ENCODE measurements around the gene JAGN1. TPM values are rescaled to one million over a fixed set of nuclear protein-coding genes. Genes with fewer than 3 reads are reported as not detected.
A peak's percentile ranks its signal among the peaks of the same experiment; 100 is the strongest.

Gene JAGN1
- total RNA-seq, 4 donors from 2014 or later, result 42.8 to 96.4 (median 67.0) TPM

GRCh38 chr3:9918261-9919038 is 28.0 kb downstream of the JAGN1 start:
- H3K27me3 ChIP-seq, result no peaks in the 10 kb centered on the region
- H3K4me1 ChIP-seq, result peaks cover 17 to 30% of the 10 kb centered on the region in 2 donors
- TF ChIP-seq POLR2A (IDR thresholded peaks at IDR 0.05) (no peak), CTCF (IDR thresholded peaks at IDR 0.05 in 4 of 5, conservative IDR thresholded peaks at IDR 0.05 in 1 of 5) (no peak)
- H3K36me3 ChIP-seq, result no peaks in the 10 kb centered on the region
- intact Hi-C loops (cut with DNase I; ENCODE audit: low total_unique reads) (loop anchor here (5.0 kb wide), 1 partner anchor 116 kb away; no protein-coding TSS in a partner anchor), in situ Hi-C loops (cut with MboI; ENCODE audit: low sequenced_read_pairs in 4 of 4) (no loop called here)
- peak overlapping the region; percentile 85 to 95 (median 92) for H3K27ac ChIP-seq
- H3K9me3 ChIP-seq, result no peaks in the 10 kb centered on the region
- H3K4me3 ChIP-seq, result no peak overlapping the region
- ATAC-seq (no peak), DNase-seq (no peak)

DNA sequence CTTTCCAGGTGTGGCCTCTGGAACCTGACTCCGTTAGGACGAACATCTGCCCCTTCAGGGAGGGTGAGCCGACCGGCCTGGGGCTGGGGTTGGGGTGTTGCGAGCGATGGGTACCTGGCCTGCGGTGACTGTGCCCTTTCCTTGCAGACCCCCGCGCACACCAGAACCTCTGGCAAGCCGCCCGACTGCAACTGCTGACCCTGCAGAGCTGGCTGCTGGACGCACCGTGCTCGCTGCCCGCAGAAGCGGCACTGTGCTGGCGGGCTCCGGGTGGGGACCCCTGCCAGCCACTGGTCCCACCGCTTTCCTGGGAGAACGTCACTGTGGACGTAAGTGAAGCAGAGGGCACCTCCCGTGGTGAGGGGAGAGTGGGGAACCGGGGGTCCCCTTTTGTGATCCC is 37.7 kb downstream of the JAGN1 start:
- DNase-seq, result no peak
- no peak overlapping the region for H3K4me3 ChIP-seq
- no peak overlapping the region for H3K27ac ChIP-seq
- no peak for ATAC-seq
- H3K4me1 ChIP-seq, result peaks cover 7 to 8% of the 10 kb centered on the region in 2 donors
- H3K9me3 ChIP-seq, result no peaks in the 10 kb centered on the region
- TF ChIP-seq POLR2A (IDR thresholded peaks at IDR 0.05) (no peak), CTCF (IDR thresholded peaks at IDR 0.05 in 4 of 5, conservative IDR thresholded peaks at IDR 0.05 in 1 of 5) (no peak)
- intact Hi-C loops (cut with DNase I; ENCODE audit: low total_unique reads) (no loop called here), in situ Hi-C loops (cut with MboI; ENCODE audit: low sequenced_read_pairs in 4 of 4) (no loop called here)
- peaks cover 0 to 27% of the 10 kb centered on the region in 2 donors for H3K36me3 ChIP-seq
- H3K27me3 ChIP-seq, result no peaks in the 10 kb centered on the region

DNA sequence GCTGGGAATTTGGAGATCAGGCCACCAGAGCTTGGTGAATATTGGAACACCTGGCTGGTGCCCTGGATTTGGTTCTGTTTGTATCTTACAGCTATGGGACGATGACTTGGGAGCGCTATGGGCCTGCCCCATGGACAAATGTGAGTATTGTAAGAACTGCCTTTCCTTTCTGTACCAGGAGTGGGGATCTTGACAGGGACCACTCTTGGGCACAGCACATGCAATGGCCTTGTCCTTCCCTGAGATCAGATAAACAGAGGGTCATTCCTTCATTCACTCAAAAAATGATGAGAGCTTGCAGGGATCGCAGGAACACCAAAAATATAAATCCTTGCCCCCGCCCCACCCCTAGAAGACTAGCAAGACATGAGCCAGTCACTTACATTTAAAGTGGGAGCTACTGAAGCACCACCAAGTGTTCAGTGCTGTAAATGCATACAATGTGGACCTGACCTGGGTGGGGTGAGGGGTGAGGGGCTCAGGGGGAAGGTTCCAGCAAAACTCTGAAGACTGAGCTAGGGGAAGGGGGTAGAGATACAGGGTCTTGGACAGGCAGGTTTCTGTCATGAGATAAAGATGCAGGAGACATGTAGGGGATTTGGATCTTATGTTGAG is 40.5 kb downstream of the JAGN1 start:
- TF ChIP-seq POLR2A (IDR thresholded peaks at IDR 0.05), result no peak
- TF ChIP-seq CTCF (IDR thresholded peaks at IDR 0.05 in 4 of 5, conservative IDR thresholded peaks at IDR 0.05 in 1 of 5), result no peak
- DNase-seq (no peak), ATAC-seq (no peak)
- in situ Hi-C loops (cut with MboI; ENCODE audit: low sequenced_read_pairs in 4 of 4) (loop anchor here in 2 of 4 donors (10.0 kb wide), 2 partner anchors 86 to 94 kb away; partner anchors contain the start of genes FANCD2 (in 1 of the 2) and RPUSD3 (in 1 of the 2)), intact Hi-C loops (cut with DNase I; ENCODE audit: low total_unique reads) (loop anchor here (5.0 to 10.0 kb wide), 2 partner anchors 214 to 296 kb away; partner anchors contain the start of gene VHL)
- Histone ChIP-seq H3K27ac (no peak overlapping the region), H3K4me3 (no peak overlapping the region), H3K36me3 (peaks cover 0 to 27% of the 10 kb centered on the region in 2 donors), H3K9me3 (no peaks in the 10 kb centered on the region), H3K4me1 (peaks cover 25 to 26% of the 10 kb centered on the region in 2 donors), H3K27me3 (no peaks in the 10 kb centered on the region)

- Histone ChIP-seq H3K4me3 (peak overlapping the region; percentile 85 to 94 (median 88)), H3K36me3 (peaks cover 0 to 40% of the 10 kb centered on the region in 2 donors), H3K27me3 (no peaks in the 10 kb centered on the region), H3K4me1 (peaks cover 27 to 29% of the 10 kb centered on the region in 2 donors), H3K27ac (peak overlapping the region; percentile 88 to 97 (median 96)), H3K9me3 (no peaks in the 10 kb centered on the region)
- in situ Hi-C loops (cut with MboI; ENCODE audit: low sequenced_read_pairs in 4 of 4), result loop anchor here in 2 of 4 donors (10.0 kb wide), 2 partner anchors 88 to 92 kb away; partner anchors contain the start of genes FANCD2 (in 1 of the 2) and RPUSD3 (in 1 of the 2)
- no peak for DNase-seq
- intact Hi-C loops (cut with DNase I; ENCODE audit: low total_unique reads), result loop anchor here (2.0 to 10.0 kb wide), 5 partner anchors 46 to 295 kb away; partner anchors contain the start of genes BRK1, FANCD2 and VHL
- ATAC-seq, result peak in 1 of 2 donors; percentile 1
- TF ChIP-seq CTCF (IDR thresholded peaks at IDR 0.05 in 4 of 5, conservative IDR thresholded peaks at IDR 0.05 in 1 of 5) (no peak), POLR2A (IDR thresholded peaks at IDR 0.05) (no peak)
Measured at GRCh38 chr3:9932535-9932842, 42.1 kb downstream of the JAGN1 start.
